HG03159 (cell line): Measurements from ENCODE around the gene AKT3.

Experiments
- ATAC-seq: cut with Tn5 transposase; IDR thresholded peaks from one replicate; pipeline ENCODE4 v1.9.1; 2021; ENCODE audit warnings: mild to moderate bottlenecking, moderate library complexity; ENCODE audit not compliant: unreplicated experiment

Gene AKT3

GRCh38 chr1:243735457-243735856 lies 114.6 kb downstream of the AKT3 start:
- no peak for ATAC-seq

- ATAC-seq, result no peak
Measured at GRCh38 chr1:243734308-243734695, 115.7 kb downstream of the AKT3 start.

- no peak for ATAC-seq
Measured at GRCh38 chr1:243733670-243734307, 116.3 kb downstream of the AKT3 start.

- ATAC-seq, result no peak
Measured at GRCh38 chr1:243732637-243733036, 117.4 kb downstream of the AKT3 start.

GRCh38 chr1:243731974-243732625 lies 117.9 kb downstream of the AKT3 start:
- no peak for ATAC-seq

GRCh38 chr1:243731301-243731891 lies 118.6 kb downstream of the AKT3 start:
- ATAC-seq, result no peak

GRCh38 chr1:243730487-243731150 lies 119.4 kb downstream of the AKT3 start:
- ATAC-seq, result no peak

GRCh38 chr1:243729956-243730355 lies 120.1 kb downstream of the AKT3 start:
- ATAC-seq, result no peak

- peak; percentile 88 for ATAC-seq
Measured at GRCh38 chr1:243727503-243728203, 122.4 kb downstream of the AKT3 start.

- no peak for ATAC-seq
Measured at GRCh38 chr1:243726806-243727502, 123.1 kb downstream of the AKT3 start.

GRCh38 chr1:243725846-243726245 lies 124.2 kb downstream of the AKT3 start:
- ATAC-seq, result no peak

- no peak for ATAC-seq
Measured at GRCh38 chr1:243725075-243725474, 125.0 kb downstream of the AKT3 start.

- no peak for ATAC-seq
Measured at GRCh38 chr1:243723458-243724043, 126.5 kb downstream of the AKT3 start.

GRCh38 chr1:243723050-243723449 lies 127.0 kb downstream of the AKT3 start:
- ATAC-seq, result no peak

GRCh38 chr1:243719476-243719875 lies 130.6 kb downstream of the AKT3 start:
- no peak for ATAC-seq

GRCh38 chr1:243718893-243719292 lies 131.2 kb downstream of the AKT3 start:
- ATAC-seq, result no peak

GRCh38 chr1:243718022-243718421 lies 132.0 kb downstream of the AKT3 start:
- ATAC-seq, result no peak

- no peak for ATAC-seq
Measured at GRCh38 chr1:243716906-243717305, 133.1 kb downstream of the AKT3 start.

- no peak for ATAC-seq
Measured at GRCh38 chr1:243715285-243715684, 134.8 kb downstream of the AKT3 start.

- no peak for ATAC-seq
Measured at GRCh38 chr1:243713470-243714186, 136.4 kb downstream of the AKT3 start.
